ENCODE data around the gene SNX18.

GRCh38 chr5:54573812-54574489 lies 56.4 kb downstream of the SNX18 start:
- TF ChIP-seq CTCF (IDR thresholded peaks at IDR 0.05) (no peak), POLR2A (IDR thresholded peaks at IDR 0.05) (no peak)

All from thyroid gland (tissue), 4 donors.